NCI-H460 (cell line): ENCODE results near the gene METTL21A. TPM values are rescaled to one million over a fixed set of nuclear protein-coding genes. Genes with fewer than 3 reads are reported as not detected.
"Not testable (repeated sequence)": the region's sequence is repeated elsewhere in the genome, so short reads cannot be mapped to it uniquely, and the experiment has no call there.

Source experiments
- DNase-seq: peaks from one replicate; pipeline ENCODE4 v3.0.0-alpha.2; 2016; ENCODE audit warnings: low read depth; ENCODE audit errors: extremely low read depth
- polyA plus RNA-seq: library from polyadenylated mRNA; depleted of rRNA; stranded (reverse); fragments of >200 nt; gene quantifications from 2 replicates; pipeline ENCODE4 v1.2.3, GENCODE V29; 2014; cell fraction: nucleus; rRNA removed
- total RNA-seq: library from RNA; depleted of rRNA; stranded (reverse); fragments of >200 nt; shearing (Covaris generic); gene quantifications from 2 replicates; pipeline ENCODE4 v1.2.3, GENCODE V29; 2014; rRNA removed

The METTL21A gene
- total RNA-seq: 130 and 136 TPM in 2 replicates
- 110 and 155 TPM in 2 replicates for polyA plus RNA-seq

DNA sequence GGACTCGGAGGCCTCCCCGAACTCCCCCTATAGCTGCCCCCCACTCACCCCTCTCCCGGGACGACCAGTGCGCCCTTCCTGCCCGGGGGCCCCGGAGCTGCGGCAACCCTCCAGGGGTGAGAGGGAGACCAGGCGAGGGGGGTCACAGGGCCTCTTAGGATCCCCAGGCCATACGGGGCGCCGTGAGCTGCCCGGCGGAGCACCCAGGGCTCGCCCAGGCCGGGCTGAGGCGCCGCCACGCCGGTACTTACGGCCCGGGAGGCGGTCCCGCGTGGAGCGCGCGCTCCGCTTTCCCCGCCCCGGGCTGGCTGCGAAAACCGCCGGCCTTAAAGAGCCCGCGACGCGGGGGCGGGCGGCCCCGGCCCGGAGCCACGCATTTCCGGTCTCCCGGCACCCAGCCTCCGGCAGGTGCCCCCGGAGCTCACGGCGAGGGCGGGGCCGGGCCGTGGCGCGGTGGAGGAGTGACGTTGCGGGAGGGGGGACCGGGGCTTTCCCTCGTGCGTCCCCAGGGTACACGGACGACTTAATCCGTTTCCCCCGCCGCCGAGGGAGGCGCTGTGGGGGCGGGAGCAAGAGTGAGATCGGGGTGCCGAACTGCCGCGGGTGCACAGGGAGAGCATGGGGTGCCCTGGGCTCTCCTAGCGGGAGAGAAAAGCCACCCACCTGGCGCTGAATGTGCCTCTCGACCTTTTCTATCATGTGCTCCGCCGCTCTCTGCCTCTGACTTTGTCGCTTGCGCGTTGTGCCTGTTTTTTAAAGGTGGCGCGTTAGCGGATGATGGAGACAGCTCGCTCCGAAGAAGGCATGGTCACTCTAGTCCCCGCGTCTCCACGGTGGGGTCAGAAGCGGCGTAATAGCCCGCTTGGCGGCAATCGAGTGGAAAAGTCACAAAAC is at the start of gene METTL21A:
METTL21A (minus strand) TSS at position 381 of the 894 bp plus-strand sequence. CDS start 1,019 bp downstream, outside the sequence.
- DNase-seq: peak; percentile 95

DNA sequence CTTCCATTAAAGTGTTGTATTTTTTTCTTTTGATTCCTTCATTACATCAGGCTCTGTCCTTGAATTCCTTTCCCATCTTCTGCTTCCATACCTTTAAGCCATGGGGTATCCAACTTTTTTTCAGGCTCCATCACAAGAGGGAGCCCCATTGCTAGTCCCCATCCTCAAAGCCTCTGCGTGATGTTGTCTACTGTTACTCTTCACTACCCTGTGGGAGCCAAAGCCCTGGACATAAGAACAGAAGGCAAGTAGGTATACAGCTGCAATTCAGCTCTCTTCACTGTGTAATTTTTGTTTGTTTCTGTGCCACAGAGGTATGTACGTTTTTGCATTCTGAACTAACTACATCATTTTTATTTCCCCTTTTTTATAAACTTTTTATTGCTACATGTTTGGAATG is 49.6 kb upstream of the METTL21A start:
- DNase-seq: no peak

DNA sequence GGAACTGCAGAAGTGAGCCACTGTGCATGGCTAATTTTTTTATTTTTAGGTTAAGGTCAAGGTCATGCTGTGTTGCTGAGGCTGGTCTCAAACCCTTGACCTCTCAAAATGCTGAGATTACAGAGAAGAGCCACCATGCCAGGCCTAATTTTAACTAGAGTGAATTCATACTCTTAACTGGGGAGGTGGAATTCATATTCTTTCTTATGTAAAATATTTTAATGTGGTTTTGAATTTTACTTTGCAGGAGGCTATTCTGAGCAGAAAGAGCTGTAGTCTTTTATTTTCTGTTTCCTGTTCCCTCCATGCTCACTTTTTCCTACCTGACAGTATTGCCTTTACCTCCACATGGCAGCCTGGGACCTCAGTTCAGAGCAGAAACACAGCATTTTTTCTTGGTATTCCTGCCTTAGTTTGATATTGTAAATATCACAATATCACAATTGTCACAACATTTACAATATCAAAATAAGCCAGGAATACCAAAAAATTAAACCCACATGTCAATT is 49.1 kb upstream of the METTL21A start:
- no peak for DNase-seq

DNA sequence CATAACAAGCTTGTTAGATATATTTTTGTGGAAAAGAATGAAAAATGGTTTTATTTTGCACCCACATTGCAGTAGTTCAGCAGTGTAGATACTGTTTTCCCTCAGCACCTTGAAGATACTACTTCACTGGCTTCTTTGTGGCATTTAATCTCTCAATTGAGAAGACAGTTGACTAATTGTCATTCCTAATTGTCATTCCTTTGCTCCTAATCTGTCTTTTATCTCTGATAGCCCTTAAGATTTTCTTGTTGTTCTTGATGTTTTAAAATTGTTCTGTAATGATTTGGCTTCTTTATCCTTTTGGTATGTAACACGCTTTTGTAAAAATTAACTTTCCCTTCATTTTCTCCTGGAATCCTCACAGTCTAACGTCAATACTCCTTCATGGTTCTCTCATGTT is 48.2 kb upstream of the METTL21A start:
- no peak for DNase-seq

DNA sequence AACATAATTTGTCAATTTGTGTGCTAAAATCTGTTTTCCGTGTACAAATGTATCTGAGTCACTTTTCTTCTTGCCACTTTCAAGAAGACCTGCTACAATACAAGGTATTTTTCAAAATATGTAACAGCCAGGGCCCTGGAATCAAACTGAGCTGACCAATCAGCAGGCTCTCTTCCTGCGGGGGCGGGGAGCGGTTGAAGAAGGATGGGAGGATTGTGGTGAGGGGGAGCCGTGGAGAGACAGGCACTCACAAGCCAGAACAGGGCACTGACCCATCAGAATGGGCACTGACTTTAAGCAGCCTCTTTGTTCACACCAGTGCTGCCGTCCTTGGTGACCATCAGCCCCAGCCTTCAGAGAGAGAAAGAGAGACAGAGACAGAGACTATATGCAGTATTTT is 45.7 kb upstream of the METTL21A start:
- DNase-seq: no peak

DNA sequence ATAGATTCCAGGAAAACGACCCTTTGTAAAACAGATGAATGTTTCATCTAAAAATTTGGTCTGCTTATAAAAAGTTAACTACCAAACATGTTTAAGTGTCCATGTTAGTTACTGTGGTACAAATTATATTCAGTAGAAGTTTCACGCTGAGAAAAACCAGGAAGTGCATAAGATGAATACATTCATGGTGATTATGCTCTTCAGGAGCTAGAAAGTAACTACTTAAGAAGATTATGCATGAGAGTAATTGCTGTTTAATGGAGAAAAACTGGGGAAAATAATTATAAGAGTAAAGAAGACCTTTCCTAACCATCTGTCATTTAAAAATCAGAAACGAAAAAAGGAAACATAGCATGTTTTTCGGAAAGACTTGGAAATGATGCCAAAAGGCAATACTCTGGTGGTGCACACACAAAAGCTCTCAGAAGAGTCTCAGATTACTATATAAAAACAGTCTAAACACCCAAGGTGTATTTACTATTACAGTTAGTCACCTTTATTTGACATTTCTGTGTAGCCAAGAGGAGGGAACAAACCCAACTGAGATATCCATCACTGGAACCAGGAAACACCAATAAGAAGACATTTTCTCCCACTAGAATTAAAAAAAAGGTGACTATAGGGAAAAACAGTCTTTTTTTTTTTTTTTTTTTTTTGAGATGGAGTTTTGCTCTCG is 38.8 kb upstream of the METTL21A start:
- no peak for DNase-seq

DNA sequence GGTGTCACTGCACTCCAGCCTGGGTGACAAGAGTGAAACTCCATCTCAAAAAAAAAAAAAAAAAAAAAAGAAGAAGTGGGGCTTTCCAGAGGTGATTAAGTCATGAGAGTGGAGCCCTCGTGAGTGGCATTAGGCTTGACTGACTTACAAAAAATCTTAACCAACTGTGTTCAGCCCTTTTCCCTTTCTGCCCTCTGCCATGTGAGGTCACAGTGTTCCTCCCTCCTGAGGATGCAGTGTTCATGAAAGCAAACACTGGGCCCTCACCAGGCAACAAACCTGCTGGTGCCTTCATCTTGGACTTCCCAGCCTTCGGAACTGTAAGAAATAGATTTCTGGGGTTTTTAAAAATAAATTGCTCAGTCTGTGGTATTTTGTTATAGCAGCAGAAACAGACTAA is 37.0 kb upstream of the METTL21A start:
- no peak for DNase-seq

DNA sequence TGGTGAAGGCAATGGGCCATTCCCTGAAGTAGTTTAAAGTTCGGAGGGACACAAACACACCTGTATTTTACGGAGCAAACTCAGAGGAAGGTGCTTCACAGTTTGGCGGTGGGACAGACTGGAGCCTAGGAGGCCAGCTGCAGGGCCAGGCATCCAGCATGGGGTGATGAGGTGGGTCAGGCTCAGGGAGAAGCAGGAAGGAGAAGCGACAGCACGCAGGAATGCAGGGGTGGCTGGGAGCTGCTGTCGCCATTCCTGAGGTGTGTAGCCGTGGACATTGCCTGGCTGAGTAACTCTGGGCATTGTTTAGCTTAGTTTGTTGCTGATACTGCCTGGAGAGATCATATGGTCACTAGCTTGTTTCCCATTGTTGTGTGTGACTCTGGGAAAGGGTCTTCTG is 35.8 kb upstream of the METTL21A start:
- no peak for DNase-seq

DNA sequence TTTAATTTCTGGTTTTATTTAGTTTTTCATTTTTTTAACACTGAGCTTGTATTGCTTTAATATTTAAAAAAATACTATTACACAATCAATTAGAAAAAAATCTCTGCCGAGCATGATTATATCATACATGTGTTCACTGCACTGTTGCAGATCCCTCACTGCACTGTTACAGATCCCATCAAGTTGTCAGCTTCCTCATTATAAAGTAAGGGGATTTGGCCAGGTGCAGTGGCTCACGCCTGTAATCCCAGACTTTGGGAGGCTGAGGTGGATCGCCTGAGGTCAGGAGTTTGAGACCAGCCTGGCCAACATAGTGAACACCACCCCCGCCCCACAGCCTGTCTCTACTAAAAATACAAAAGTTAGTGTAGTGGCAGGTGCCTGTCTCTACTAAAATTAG is 33.0 kb upstream of the METTL21A start:
- DNase-seq: no peak

DNA sequence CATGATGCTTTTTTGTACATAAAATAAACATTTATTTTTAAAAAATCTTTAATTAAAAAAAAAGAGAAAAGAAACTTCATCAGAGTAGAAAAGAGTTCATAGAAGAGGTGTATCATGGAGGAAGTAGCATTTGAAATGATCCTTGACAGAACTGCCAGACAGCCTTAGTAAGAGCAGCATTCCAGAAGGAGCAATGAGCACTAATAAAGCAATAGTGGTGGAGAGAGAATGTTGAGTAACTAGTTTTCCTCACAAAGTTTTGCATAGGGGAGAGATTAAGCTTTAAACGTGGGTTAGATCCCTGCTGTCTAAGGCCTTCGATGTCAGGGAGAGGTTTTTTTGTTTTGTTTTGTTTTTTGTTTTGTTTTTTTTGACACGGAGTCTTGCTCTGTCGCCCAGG is 29.8 kb upstream of the METTL21A start:
- no peak for DNase-seq

DNA sequence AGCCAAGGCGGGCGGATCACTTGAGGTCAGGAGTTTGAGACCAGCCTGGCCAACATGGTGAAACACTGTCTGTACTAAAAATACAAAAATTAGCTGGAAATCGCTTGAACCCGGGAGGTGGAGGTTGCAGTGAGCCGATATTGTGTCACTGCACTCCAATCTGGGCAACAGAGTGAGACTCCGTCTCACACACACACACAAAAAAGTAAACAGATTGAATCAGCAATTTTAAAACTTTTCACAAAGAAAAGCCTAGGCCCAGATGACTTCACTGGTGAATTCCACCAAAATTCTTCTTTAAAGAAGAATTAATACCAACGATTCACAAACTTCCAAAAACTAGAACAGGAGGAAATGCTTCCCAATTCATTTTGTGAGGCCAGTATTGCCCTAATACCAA is 21.4 kb upstream of the METTL21A start:
- not testable (repeated sequence) for DNase-seq

DNA sequence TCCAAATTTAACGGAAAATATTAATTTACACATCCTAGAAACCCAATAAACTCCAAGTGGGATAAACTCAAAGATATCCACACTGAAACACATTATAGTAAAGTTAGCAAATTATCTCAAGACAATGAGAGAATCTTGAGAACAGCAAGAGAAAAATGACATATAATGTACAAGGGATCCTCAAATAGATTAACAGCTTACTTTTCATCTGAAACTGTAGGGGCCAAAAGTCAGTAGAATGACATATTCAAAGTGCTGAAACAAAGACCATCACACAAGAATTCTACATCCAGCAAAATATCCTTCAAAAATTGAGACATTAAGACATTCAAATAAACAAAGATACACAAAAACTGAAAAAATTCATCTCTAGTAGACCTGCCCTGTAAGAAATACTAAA is 18.7 kb upstream of the METTL21A start:
- DNase-seq: no peak

DNA sequence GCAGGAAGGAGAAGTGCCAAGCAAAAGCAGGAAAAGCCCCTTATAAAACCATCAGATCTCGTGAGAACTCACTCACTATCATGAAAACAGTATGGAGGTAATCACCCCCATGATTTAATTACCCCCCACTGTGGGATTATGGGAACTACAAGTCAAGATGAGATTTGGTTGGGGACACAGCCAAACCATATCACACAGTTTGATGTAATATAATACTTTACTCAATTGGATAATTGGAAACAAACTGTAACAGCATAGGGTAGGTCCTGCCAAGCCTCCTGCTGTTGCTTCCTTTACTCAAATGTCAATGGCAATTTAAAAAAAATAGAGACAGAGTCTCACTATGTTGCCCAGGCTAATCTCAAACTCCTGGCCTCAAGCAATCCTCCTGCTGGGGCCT is 15.5 kb upstream of the METTL21A start:
- DNase-seq: no peak

DNA sequence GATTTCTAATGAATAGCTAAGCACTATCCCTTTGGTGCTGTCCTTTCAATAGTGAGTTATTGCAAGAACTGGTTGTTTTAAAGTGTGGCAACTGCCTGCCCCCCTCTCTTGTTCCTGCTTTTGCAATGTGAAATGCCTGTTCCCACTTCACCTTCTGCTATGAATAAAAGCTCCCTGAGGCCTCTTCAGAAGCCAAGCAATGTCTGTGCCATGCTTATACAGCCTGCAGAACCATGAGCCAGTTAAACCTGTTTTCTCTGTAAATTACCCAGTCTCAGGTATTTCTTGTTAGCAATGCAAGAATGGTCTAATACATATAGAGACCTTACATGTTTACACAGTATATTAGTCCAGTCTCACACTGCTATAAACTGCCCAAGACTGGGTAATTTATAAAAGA is 15.0 kb upstream of the METTL21A start:
- no peak for DNase-seq

DNA sequence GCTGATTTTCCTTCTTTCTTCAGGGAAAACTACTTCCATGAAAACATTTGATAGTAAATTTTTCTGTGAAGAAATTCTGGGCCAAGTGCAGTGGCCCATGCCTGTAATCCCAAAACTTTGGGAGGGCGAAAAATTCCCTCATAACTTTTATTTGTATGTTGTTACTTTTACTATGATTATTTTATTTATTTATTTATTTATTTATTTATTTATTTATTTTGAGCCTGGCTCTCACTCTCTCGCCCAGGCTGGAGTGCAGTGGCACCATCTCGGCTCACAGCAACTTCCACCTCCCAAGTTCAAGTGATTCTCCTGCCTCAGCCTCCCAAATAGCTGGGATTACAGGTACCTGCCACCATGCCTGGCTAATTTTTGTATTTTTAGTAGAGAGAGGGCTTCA is 14.1 kb upstream of the METTL21A start:
- not testable (repeated sequence) for DNase-seq

DNA sequence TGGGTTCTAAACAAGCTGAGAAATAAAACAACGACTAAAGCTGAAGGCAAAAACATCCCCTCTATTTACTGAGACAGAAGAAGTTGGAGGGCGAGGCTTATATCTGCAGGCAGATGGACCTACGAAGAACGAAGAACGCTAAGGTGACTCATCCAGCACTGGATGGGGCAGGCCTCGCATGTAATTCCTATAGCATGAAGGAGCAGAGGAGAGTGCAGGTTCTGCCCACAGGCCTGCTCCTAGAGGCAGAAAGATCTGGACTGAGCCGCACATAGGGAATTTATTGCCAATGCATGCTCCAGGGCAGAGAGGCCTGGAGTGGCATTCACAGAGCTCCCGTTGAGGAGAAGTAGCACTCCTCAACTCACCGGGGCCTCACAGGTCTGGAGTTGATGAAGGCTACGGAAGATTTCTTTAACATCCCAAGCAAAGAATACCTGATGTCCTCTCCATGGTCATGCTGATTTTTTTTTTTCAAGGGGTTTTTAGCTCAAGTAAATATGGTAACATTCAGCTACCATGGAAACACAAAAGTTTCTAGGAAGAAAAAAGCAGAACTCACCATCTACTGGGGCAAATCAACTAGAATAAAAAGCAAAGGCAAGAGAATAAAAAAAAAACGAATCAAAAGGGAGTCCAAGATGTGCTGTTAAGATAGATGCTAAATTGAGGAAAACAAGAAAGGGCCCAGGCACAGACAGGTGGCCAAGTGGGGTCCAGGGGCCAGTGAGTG is 10.4 kb upstream of the METTL21A start:
- peak; percentile 36 for DNase-seq

DNA sequence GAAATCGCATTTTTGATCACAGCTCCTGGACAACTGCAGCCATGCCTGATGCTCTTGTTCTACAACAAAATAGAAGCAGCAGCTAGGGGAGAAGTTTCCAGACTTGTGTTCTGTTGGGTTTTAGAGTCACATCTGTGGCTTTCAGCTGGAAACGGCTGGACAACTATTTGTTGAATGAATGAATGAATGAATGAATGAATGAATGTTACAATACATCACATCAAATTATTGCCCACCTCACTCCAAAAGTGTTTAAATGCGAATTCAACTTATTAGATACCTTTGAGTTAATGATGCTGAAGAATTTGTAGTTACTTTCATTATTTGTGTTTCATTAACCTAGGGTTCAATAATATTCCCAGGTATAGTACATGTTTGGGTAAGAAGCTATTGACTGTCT is 8.5 kb upstream of the METTL21A start:
- no peak for DNase-seq

DNA sequence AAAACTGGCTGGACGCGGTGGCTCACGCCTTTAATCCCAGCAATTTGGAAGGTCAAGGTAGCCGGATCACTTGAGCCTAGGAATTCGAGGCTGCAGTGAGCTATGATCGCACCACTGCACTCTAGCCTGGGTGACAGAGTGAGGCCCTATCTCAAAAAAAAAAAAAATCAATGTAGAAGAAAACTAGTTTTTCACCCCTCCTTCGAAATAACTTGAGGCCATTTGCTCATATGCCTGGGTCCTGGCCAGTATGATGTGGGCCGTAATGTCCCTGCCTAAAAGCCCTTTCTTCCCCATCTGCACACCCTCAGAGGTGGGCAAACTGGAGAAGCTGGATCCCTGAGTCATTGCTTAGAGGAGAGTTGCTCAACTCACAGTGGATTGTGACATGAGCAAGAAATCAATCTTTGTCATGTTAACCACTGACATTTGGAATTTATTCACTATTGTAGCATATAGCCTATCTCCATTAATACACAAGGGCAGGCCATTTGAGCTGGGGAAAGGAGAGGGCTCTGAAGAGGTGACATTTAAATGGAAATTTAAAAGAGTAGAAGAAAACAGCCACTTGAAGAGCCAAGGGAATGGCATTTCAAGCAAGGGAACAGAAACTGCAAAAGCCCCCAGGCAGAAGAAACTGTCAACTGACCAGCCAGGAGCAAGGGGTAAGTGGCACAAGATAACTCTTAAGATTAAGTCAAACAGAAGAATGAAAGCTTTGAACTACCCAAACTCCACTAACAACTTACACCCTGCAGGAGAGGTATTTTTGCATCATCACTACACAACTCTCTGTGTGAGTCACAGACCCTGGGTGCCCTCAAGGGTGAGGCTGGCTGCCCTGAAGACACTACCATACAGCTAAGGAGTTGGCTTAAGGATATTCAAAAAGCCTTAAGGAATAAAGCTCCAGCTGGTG is 7.6 kb upstream of the METTL21A start:
- DNase-seq: peak; percentile 93

DNA sequence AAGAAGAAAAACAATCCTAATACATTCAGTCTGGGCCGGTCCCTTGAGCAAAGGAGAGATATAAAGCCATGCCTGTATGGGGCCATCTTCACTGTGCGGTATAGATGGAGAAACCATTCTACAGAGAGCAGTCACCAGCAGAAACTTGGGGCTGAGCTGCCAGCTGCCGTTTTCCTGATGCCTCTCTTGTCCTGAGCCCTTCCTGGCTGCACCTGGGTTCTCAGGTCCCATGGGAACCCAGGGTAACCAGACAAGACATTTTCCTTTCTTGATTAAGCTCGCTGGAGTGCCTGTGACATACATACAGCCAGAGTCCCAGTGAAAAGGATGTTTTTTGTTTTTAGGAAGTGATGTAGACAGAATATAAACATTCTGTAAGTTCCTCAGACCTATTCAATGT is 5.3 kb upstream of the METTL21A start:
- no peak for DNase-seq

DNA sequence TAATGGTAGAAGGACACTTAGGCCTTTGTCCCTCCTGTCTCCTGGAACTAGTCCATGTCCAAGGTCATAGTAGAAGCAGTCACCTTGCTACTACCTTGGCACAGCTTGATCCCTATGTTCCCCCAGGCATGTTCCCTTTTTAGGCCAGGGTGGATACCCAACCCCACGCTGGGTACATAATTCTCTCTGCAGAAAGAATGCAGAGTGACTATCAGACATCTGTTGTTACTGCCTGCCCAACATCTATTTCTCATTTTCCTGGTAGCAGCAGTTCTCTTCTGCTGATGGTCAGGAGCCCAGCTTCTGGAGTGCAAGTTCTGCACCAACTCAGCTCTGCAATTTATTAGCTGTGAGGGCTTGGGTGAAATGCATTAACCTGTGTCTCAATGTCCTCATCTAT is 4.4 kb upstream of the METTL21A start:
- DNase-seq: no peak
